HG03354 (cell line): ENCODE results near the gene CALHM2.

Experiments
- ATAC-seq: cut with Tn5 transposase; IDR thresholded peaks from one replicate; pipeline ENCODE4 v1.9.1; 2021; ENCODE audit warnings: mild to moderate bottlenecking; ENCODE audit not compliant: unreplicated experiment, poor library complexity, severe bottlenecking

Gene CALHM2

GRCh38 chr10:103452506-103453230 is 498 bp upstream of the CALHM2 start:
- ATAC-seq = no peak

- ATAC-seq = no peak
Measured at GRCh38 chr10:103451091-103451813, 918 bp downstream of the CALHM2 start.

GRCh38 chr10:103450201-103450695 is 1.9 kb downstream of the CALHM2 start:
- no peak for ATAC-seq

- no peak for ATAC-seq
Measured at GRCh38 chr10:103449208-103450144, 2.7 kb downstream of the CALHM2 start.

GRCh38 chr10:103448746-103449145 is 3.4 kb downstream of the CALHM2 start:
- no peak for ATAC-seq

- ATAC-seq = no peak
Measured at GRCh38 chr10:103447187-103447586, 5.0 kb downstream of the CALHM2 start.

GRCh38 chr10:103445767-103446567 is 6.2 kb downstream of the CALHM2 start:
- no peak for ATAC-seq

- no peak for ATAC-seq
Measured at GRCh38 chr10:103445366-103445765, 6.8 kb downstream of the CALHM2 start.

GRCh38 chr10:103444478-103444877 is 7.7 kb downstream of the CALHM2 start:
- ATAC-seq = no peak

GRCh38 chr10:103443475-103444185 is 8.5 kb downstream of the CALHM2 start:
- no peak for ATAC-seq

GRCh38 chr10:103442031-103442461 is 10.1 kb downstream of the CALHM2 start:
- no peak for ATAC-seq

GRCh38 chr10:103441611-103442010 is 10.6 kb downstream of the CALHM2 start:
- no peak for ATAC-seq

GRCh38 chr10:103441206-103441605 is 11.0 kb downstream of the CALHM2 start:
- no peak for ATAC-seq

- ATAC-seq = no peak
Measured at GRCh38 chr10:103440416-103440815, 11.8 kb downstream of the CALHM2 start.

GRCh38 chr10:103439776-103440175 is 12.4 kb downstream of the CALHM2 start:
- ATAC-seq = no peak

- no peak for ATAC-seq
Measured at GRCh38 chr10:103433858-103434257, 18.3 kb downstream of the CALHM2 start.

GRCh38 chr10:103431902-103432301 is 20.3 kb downstream of the CALHM2 start:
- ATAC-seq = no peak

GRCh38 chr10:103429647-103430046 is 22.5 kb downstream of the CALHM2 start:
- no peak for ATAC-seq
